GM13976 (cell line): ENCODE data around the gene LCT.

Experiments used
- DNase-seq: peaks from one replicate; pipeline ENCODE4 v3.0.0; 2012; ENCODE audit warnings: low spot score
- in situ Hi-C: fragments of 300-500 bp; cut with MboI; formaldehyde crosslinking; loops from one replicate; pipeline ENCODE4 v1.12.0; 2022; ENCODE audit warnings: low sequenced_read_pairs, mixed read lengths, inconsistent platforms; ENCODE audit not compliant: unreplicated experiment
- TF ChIP-seq, protein P1 (sequence below): IDR thresholded peaks from 2 replicates; pipeline ENCODE4 v1.5.1; 2012; ENCODE audit warnings: borderline replicate concordance, mild to moderate bottlenecking; ENCODE audit not compliant: insufficient read depth; ENCODE audit errors: extremely low read depth, missing control alignments, control extremely low read depth

LCT gene

DNA sequence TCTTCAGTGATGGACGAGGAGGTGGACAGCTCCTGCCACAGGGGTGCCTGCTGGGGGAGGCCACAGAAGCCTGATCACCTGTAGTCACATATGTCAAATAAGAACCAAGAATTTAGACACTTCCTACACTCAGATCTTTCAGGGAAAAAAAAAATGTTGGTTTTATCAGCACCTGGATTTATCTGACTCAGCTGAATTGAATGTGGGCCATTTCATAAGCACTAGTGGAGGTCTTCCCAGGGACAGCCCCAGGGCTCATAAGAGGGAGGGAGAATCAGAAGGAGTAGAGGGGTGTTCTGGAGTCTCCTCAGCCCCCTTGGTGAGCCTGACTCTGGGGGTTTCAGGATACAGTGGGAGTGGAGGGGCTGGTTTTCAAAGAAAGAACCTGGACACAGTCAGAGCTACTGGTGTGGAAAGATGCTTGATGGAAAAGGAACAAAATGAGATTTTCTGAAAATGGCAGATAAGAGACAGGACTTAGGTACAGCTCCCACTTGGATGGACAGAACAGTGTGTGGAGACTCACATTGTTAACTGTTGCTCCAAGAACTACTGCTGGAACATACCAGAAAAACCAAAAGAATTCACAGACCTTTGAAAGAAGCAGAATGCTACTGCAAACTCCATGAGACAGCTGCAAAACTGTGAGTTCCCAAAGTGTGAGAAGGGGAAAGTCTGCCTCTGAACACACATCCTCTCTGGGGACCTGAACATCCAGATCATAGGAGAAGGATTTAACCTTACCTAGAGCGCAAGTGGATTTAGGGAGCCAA is 45.4 kb downstream of the LCT start:
- TF ChIP-seq, protein P1, sequence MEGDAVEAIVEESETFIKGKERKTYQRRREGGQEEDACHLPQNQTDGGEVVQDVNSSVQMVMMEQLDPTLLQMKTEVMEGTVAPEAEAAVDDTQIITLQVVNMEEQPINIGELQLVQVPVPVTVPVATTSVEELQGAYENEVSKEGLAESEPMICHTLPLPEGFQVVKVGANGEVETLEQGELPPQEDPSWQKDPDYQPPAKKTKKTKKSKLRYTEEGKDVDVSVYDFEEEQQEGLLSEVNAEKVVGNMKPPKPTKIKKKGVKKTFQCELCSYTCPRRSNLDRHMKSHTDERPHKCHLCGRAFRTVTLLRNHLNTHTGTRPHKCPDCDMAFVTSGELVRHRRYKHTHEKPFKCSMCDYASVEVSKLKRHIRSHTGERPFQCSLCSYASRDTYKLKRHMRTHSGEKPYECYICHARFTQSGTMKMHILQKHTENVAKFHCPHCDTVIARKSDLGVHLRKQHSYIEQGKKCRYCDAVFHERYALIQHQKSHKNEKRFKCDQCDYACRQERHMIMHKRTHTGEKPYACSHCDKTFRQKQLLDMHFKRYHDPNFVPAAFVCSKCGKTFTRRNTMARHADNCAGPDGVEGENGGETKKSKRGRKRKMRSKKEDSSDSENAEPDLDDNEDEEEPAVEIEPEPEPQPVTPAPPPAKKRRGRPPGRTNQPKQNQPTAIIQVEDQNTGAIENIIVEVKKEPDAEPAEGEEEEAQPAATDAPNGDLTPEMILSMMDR: no peak
- DNase-seq: no peak
- in situ Hi-C loops: no loop called here

DNA sequence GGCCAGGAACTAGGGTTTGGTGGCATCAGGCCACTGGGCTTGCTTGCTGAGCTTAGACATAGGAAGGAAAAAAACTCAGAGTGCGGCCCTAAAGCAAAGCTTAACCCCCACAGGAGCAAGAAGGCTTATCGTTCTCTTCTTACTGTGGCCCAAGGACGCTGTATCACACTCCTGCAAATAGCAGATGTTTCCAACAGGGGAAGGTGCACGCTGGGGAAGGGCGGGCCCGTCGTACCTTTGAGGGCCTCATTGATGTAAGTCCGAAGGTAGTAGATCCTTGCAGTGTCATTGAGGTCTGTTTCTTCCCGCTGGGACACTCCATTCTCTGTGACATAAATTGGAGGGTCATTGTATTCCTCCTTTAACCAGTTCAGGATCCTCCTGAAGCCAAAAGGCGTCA is 46.6 kb downstream of the LCT start:
- TF ChIP-seq, protein P1: no peak
- in situ Hi-C loops: no loop called here
- no peak for DNase-seq

DNA sequence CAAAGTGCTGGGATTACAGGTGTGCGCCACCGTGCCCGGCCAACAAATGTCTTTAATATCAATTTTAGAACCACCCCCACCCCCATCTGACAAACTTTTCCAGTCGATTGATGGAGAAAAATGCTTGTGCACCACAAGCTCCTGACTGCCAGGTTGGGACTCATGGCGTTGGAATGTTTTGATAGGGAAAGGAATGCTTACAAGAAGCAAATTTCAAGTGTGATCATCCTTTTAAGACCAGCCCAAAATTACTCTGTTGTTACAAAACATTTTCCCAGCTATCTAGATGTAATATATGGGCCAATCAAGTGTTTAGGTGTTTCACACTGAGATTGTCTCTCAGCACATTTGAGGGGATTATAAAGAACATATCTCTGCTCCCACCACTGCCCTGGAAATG is 50.2 kb downstream of the LCT start:
- DNase-seq: no peak

DNA sequence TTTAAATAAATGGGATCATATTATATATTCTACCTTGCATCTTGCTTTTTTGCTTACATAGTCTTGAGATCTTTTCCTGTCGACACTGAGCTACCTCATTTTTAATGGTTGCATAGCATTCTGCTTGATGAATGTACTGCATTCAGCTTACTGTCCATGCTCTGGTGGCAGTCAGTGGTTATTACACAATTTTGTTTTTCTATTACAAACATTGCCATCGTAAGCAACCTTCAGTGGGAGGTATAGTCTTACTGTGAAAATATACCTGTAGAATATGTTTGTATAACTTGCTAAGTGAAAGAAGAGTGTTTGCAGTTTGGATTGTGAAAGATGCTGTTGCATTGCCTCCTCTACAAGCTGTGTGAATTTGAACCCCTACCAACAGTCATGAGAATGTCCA is 52.0 kb downstream of the LCT start:
- no peak for DNase-seq
- in situ Hi-C loops: no loop called here
- TF ChIP-seq, protein P1: no peak

More for the DNA sequence above, 50.2 kb downstream of the LCT start:
- TF ChIP-seq, protein P1: no peak
- in situ Hi-C loops: no loop called here

DNA sequence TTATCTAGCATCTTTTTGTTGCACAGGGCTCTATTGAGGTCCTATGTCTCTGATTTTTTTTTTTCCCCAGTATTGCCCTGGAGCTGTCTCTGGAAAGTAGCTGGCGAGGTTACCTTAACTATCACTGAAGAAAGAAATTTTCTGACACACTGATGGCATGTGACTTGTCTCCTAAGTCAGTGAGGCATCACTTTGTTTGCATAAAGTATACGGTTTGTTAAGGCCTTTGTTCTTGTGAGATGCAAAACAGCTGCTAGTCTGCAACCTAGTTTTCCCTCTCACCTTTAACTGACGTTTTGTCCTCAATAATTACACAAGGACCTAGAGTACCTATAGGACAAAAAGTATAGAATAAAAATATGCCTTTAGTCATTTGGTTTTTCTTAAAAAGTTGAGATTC is 53.5 kb downstream of the LCT start:
- DNase-seq: no peak
- in situ Hi-C loops: no loop called here
- TF ChIP-seq, protein P1: no peak

DNA sequence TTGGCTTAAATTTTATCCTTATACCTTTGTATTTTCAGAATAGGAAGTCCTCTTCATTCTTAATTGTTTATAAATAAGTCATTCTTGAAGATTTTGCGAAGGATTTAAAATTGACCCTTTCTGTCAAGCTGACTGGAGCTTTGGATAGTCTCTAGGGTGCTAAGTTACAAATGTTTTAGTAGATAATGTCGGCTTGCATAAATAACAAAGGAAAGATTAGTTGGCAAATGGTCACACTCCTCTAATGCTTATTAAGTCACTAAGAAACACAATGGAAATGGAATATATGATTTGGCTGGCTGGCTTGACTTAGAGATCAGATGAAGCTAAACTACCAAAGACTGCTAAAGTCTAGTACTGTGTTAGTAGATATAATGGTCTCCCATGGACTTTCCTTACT is 54.8 kb downstream of the LCT start:
- TF ChIP-seq, protein P1: no peak

More for the DNA sequence above, 54.8 kb downstream of the LCT start:
- no peak for DNase-seq
- in situ Hi-C loops: no loop called here
